Testis (tissue), 3 donors: Measurements from ENCODE around the gene HMX1. TPM values are rescaled to one million over a fixed set of nuclear protein-coding genes. Genes with fewer than 3 reads are reported as not detected.
A peak's percentile ranks its signal among the peaks of the same experiment; 100 is the strongest.

Source experiments
- DNase-seq: peaks from one replicate; pipeline ENCODE4 v3.0.0-alpha.2; 2019
- H3K27ac ChIP-seq, 2 donors: fragments of 200-600 bp; sonication (generic); one replicate each; pipeline ENCODE4 v1.5.1; 2019
- H3K27me3 ChIP-seq: fragments of 200-600 bp; sonication (generic); one replicate; pipeline ENCODE4 v1.5.1; 2019
- H3K36me3 ChIP-seq: fragments of 200-600 bp; sonication (generic); one replicate; pipeline ENCODE4 v1.5.1; 2017; ENCODE audit warnings: low read depth; ENCODE audit errors: missing control alignments
- H3K4me1 ChIP-seq: fragments of 200-600 bp; sonication (generic); one replicate; pipeline ENCODE4 v1.5.1; 2019
- H3K4me3 ChIP-seq, 2 donors: fragments of 200-600 bp; sonication (generic); one replicate each; pipeline ENCODE4 v1.5.1; 2017 to 2019
- H3K9me3 ChIP-seq: fragments of 200-600 bp; sonication (generic); one replicate; pipeline ENCODE4 v1.5.1; 2017
- CTCF ChIP-seq, 3 experiments: fragments of 450-650 bp in 2 of 3; fragments of 200-600 bp in 1 of 3; sonication (generic) in 1 of 3; IDR thresholded peaks; one replicate each; pipeline ENCODE4 v1.5.1; 2016 to 2019; ENCODE audit warnings: antibody characterized with exemption in 3 of 3, mild to moderate bottlenecking in 2 of 3, moderate library complexity in 1 of 3
- POLR2A ChIP-seq: fragments of 450-650 bp; IDR thresholded peaks from one replicate; pipeline ENCODE4 v1.6.1; 2017; ENCODE audit warnings: antibody characterized with exemption, mild to moderate bottlenecking, moderate library complexity
- WGBS, 2 donors: methylation state at CpG; one replicate each; pipeline ENCODE4 v1.1.5; 2018; 5-methylcytosine and 5-hydroxymethylcytosine counted together
- intact Hi-C: fragments of 100-400 bp; cut with DNase I; formaldehyde crosslinking; loops from one replicate; pipeline ENCODE4 v1.15.1; 2023; ENCODE audit warnings: low total_unique reads
- polyA plus RNA-seq: library from polyadenylated mRNA; stranded (reverse); fragments of 350-450 nt; fragmentation: Illumina TruSeq; extraction: RNeasy Lipid Tissue Mini Kit (QIAGEN cat#74804); gene quantifications from one replicate; pipeline ENCODE4 v1.2.3, GENCODE V29; 2014; ENCODE audit warnings: low read depth, low replicate concordance; ENCODE audit not compliant: insufficient read depth
- total RNA-seq, 2 donors: library from RNA; depleted of rRNA; stranded (reverse); fragments of >200 nt; gene quantifications; one replicate each; pipeline ENCODE4 v1.2.3, GENCODE V29; 2016

The HMX1 gene
- total and polyA plus RNA-seq, 3 donors from 2014 or later: 0.65 to 7.3 (median 4.2) TPM

DNA sequence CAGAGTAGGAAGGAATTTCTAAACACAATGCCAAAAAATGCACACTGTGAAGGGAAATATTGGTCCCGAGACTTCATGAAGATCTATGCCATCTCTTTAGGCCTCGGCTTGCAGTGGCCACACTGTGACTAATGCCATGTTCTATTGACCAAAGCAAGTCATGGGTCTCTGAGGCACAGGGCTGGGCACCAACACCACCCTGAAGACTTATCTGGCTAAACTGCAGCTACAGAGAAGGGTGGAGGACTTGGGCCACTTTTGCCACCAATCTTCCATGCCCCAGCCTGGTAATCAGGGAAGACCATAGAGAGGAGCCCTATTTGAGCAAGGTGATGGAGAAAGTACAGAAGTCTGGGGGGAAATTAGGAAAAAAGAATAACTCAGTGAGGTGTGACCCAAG, 42.1 kb downstream of the HMX1 start:
- H3K36me3 ChIP-seq: no peaks in the 10 kb centered on the region
- TF ChIP-seq POLR2A (no peak), CTCF (IDR thresholded peaks at IDR 0.05) (no peak)
- no peak overlapping the region for H3K27ac ChIP-seq
- H3K9me3 ChIP-seq: no peaks in the 10 kb centered on the region
- H3K4me3 ChIP-seq: no peak overlapping the region
- 85 to 87% methylated on average over 2 of the region's 2 CpGs for WGBS, 2 donors
- intact Hi-C loops: no loop called here
- no peaks in the 10 kb centered on the region for H3K27me3 ChIP-seq
- peak; percentile 6 for DNase-seq
- H3K4me1 ChIP-seq: no peaks in the 10 kb centered on the region

DNA sequence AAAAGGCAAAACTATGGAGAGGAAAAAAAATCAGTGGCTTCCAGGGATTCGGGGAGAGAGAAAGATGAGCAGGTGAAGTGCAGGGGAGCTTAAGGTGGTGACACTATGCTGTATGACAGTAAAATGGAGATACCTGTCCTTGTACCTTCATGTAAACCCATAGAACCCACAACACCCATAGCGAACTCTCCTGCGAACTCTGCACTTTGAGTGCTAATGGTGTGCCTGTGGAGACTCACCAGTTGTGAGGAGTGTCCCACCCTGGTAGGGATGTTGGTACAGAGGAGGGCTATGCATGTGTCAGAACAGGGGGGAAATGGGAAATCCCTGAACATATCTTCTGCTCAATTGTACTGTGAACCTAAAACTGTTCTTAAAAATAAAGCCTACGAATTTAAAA, 42.8 kb downstream of the HMX1 start:
- WGBS, 2 donors: 87% methylated on average over 4 of the region's 4 CpGs
- no peak for DNase-seq
- no peaks in the 10 kb centered on the region for H3K4me1 ChIP-seq
- TF ChIP-seq POLR2A: no peak
- no peak for TF ChIP-seq CTCF (IDR thresholded peaks at IDR 0.05)
- intact Hi-C loops: no loop called here
- H3K9me3 ChIP-seq: no peaks in the 10 kb centered on the region
- H3K27me3 ChIP-seq: no peaks in the 10 kb centered on the region
- no peaks in the 10 kb centered on the region for H3K36me3 ChIP-seq
- no peak overlapping the region for H3K4me3 ChIP-seq
- H3K27ac ChIP-seq: no peak overlapping the region

DNA sequence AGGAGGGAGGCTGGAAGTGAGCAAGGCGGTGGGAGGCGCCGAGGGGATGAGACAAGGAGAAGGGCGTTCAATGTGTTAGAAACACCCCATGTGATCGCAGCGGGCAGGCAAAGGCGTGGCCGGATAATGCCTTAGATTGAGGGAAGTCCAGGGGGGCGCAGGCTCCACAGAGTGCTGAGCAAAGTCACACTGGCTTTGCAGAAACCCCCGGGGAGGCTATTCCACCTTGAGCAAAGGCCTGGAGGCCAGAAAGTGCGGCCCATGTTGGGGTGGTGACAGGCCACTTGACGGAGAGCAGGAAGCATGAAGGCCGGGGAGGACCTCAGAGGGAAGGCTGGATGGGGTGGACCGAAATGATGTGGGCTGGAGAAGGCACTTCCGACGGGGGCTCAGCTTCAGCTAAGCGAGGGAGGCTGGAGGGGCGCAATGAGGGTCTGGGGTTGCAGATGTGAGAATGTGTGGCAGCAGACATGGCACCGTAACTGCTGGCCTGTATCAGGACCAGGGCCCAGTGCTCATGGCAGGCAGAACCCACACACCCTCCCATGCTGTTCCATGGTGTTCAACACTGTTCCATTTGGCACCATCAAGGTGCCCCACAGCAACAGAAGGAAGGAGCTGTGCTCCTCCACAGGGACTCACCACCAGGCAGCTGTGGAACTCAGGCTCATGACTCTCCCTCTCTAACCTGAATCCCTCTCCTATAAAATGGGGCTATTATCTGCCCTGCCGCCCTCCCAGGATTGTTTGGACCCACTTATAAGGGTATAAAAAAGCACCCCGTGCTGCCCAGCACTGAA, 50.3 kb downstream of the HMX1 start:
- no peak for TF ChIP-seq CTCF (IDR thresholded peaks at IDR 0.05)
- no peak for TF ChIP-seq POLR2A
- 82 to 85% methylated on average over 21 of the region's 21 CpGs for WGBS, 2 donors
- intact Hi-C loops: no loop called here
- DNase-seq: peak; percentile 7
- no peaks in the 10 kb centered on the region for H3K27me3 ChIP-seq
- no peaks in the 10 kb centered on the region for H3K9me3 ChIP-seq
- no peak overlapping the region for H3K4me3 ChIP-seq
- H3K4me1 ChIP-seq: no peaks in the 10 kb centered on the region
- no peak overlapping the region for H3K27ac ChIP-seq
- H3K36me3 ChIP-seq: no peaks in the 10 kb centered on the region

- Histone ChIP-seq H3K36me3 (no peaks in the 10 kb centered on the region), H3K9me3 (no peaks in the 10 kb centered on the region), H3K27ac (no peak overlapping the region), H3K27me3 (no peaks in the 10 kb centered on the region), H3K4me3 (no peak overlapping the region), H3K4me1 (no peaks in the 10 kb centered on the region)
- peak; percentile 6 for DNase-seq
- intact Hi-C loops: no loop called here
- WGBS, 2 donors: 84 to 86% methylated on average over 28 to 30 of the region's 30 CpGs
- TF ChIP-seq POLR2A (no peak), CTCF (IDR thresholded peaks at IDR 0.05) (no peak)
These were observed 51.2 kb downstream of the HMX1 start for GRCh38 chr4:8820178-8821102.
